ENCODE measurements around the gene MINAR1.

The MINAR1 gene

GRCh38 chr15:79472446-79472845, 40.3 kb downstream of the MINAR1 start:
- no peak for DNase-seq

- no peak for DNase-seq
These were observed 42.1 kb downstream of the MINAR1 start for GRCh38 chr15:79474252-79474651.

- DNase-seq: peak; percentile 2
These were observed 43.2 kb downstream of the MINAR1 start for GRCh38 chr15:79475306-79475705.

GRCh38 chr15:79478108-79478507, 46.0 kb downstream of the MINAR1 start:
- DNase-seq: no peak

GRCh38 chr15:79479616-79480015, 47.5 kb downstream of the MINAR1 start:
- no peak for DNase-seq

GRCh38 chr15:79481793-79482192, 49.7 kb downstream of the MINAR1 start:
- no peak for DNase-seq
